T1000 (cell line): ENCODE measurements around the gene MYBPC3.

Source experiments
- DNase-seq: peaks from one replicate; lab custom pipeline; 2025; ENCODE audit warnings: mixed read lengths; lab: John Stamatoyannopoulos, UW

Gene MYBPC3

GRCh38 chr11:47352556-47352955 is at the start of gene MYBPC3:
MYBPC3 (minus strand) TSS chr11:47352702; CDS start chr11:47352647, 55 bp downstream.
- DNase-seq, result no peak

DNA sequence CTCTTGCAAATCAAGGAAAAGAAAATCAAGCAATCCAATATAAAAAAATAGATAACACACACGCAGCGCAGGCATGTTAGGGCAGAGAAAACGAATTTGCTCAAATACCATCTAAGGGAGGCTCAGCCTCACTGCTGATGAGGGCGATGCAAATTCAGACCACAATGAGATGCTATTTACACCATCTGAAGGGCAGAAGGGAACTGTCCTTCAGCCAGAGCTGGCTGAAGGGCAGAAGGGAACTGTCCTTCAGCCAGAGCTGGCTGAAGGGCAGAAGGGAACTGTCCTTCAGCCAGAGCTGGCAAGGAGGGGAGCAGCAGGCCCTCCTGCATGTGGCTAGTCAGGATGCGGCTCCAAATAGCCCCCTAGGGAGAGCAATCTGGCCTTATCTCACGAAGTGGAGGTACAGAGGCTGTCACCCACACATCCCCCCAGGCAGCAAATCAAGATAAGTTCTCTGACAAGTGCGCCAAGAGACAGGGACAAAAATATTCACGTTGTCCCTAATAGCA is 48.3 kb upstream of the MYBPC3 start:
- DNase-seq, result no peak

DNA sequence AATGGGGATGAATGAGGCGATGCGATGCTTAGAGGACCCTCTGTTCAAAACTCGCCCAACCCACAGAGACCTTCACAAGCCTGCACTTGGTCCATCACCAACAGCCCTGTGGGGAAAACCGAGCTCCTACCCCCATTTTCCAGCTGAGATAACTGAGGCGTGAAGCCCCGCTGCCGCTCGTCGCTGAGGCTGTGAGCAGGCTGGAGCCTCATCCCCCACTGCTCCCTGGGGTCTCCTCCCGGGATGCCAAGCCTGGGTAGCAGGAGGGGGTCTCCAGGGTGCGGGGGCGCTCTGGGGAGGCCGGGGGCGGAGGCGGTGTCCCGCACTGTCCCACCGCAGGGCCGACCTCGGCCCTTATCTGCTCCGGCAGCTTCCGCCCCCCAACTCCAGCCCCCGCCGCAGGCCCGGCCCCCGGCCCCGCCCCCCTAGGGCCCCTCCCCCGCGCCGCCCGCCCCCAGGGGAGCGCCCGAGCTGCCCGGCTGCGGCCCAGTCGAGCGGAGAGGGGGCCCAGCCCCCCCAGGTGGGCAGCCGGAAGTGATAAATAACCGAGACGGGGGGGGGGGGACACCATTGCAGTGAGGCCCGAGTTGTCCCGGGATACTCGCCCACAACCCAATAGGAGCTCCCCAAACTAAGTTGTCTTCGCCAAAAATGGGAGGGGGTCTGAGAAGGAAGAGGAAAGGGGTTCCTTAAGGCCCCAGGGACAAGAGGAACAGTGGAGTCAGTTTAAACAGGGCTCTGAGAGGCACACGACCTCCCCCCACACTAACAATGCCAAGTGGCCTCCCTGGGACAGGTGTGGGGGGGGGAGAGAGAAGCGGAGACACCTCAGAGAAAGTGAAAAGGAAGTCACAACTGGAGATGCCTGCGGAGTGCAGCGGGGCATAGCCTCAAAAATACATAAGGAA is 47.6 kb upstream of the MYBPC3 start:
- no peak for DNase-seq

DNA sequence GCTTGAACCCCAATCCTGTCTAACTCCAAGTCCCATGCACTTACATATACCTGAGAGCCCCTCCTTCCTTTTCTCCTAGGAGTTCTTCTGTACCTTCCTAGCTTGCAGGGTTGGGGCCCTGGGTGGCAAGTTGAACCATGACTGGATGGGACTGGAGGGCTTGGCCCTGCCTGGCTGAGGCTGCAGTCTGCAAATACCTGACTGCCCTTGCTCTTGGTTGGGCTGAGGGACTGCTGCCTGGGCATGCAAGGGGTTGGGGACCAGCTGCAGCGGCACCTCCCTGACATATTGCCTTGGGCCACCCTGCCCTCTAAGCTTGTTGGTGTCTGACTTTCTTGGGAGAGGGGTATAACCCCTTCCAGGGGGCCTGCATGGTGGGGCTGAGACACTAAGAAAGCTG is 46.0 kb upstream of the MYBPC3 start:
- DNase-seq, result no peak

- no peak for DNase-seq
Observed at GRCh38 chr11:47398011-47398410, 45.5 kb upstream of the MYBPC3 start.

GRCh38 chr11:47396049-47396320 is 43.5 kb upstream of the MYBPC3 start:
- DNase-seq, result no peak

GRCh38 chr11:47395223-47396048 is 42.9 kb upstream of the MYBPC3 start:
- DNase-seq, result no peak

DNA sequence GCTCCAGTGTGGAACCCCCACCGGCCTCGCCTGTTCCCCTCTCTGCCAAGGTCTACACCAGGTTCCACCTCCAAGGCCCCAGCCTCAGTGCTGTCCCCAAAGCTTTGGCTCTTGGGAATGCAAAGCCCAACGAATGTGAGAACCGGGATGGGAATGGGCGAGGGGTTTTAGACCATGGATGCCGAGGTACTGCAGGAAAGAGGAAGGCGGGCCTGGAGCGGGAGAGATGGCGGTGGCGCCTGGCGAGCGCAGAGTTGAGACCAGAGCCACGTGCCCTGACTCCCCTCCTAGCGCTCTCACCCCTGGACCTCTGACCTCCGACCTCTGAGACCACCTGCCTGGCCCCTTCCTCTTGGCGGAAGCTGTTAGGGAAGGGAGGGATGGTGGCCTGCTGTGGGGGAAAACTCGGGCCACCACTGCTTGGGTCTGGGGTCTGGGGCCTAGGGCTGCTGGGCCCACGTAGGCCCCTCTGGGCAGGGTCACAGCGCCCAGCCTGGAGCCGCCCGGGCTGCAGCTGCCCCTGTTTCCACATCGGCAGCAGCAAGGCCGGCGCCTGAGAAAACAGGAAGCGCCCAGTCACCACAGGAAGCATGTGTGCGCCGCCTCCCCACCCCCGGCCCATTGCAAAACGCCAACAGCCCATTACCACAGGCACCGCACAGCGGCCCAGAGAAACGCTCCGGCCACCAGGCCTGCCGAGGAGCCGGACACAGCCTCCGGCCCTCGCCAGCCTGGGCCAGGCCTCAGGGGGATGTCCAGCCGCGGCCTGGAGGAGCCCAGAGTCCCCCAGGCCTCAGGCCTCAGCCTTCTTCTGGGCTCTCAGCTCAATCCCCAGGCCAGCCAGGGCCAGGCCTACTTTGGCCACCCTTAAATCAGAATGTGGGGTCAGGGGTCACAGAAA is 42.1 kb upstream of the MYBPC3 start:
- no peak for DNase-seq

- DNase-seq, result no peak
Observed at GRCh38 chr11:47394050-47394321, 41.5 kb upstream of the MYBPC3 start.

GRCh38 chr11:47393163-47394049 is 40.9 kb upstream of the MYBPC3 start:
- no peak for DNase-seq

DNA sequence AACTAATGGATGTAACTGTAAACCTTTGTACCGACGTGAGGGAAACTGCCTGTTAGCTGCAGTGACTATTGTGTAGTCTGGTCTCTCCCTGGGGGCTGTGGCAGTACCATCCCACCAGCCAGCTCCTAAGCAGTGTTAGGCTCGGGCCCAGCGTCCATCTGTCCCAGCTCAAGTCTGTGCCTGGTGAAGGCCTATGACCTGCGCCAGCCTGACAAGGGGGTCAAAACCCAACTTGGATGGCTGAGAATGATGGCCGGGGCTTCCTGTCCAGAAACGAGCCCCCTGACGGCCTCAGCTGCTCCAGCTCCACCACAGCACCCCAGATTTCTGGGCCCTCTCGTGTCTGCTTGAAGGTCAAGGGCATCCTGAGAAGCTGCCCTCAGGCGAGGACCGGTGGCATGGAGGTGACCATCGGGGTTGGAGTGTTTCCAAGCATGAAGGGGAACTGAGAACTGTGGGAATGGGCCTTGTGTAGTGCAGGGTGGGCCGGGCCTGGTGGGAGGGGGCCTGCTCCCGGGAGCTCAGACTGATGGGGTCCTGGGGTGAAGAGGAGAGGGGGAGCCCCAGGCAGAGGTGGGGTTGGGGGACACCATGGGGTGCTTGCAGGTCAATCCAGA is 40.2 kb upstream of the MYBPC3 start:
- no peak for DNase-seq

GRCh38 chr11:47391711-47392432 is 39.4 kb upstream of the MYBPC3 start:
- no peak for DNase-seq

DNA sequence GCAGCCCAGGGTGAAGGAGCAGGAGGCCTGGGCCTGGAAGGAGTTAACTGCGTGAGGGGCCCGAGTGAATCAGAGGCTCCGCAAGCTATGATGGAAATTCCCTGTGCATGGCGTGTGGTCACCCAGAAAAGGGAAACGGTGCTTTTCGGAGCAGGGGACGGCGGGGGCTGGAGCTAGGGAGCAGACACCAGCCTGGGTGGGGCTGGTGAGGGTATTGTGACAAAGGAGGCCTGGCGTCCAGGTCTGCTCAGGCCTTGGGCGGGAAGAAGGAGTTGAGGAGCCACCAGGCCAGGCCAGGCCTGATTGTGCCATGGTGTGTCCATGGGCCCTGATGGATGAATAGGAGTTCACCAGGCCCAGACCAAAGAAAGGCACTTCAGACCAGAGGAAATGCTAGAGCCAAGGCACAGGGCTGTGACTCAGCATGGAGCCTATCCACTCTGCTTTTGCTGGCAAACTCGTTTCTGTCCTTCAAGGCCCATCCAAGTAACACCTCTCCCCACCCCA is 38.6 kb upstream of the MYBPC3 start:
- DNase-seq, result no peak

DNA sequence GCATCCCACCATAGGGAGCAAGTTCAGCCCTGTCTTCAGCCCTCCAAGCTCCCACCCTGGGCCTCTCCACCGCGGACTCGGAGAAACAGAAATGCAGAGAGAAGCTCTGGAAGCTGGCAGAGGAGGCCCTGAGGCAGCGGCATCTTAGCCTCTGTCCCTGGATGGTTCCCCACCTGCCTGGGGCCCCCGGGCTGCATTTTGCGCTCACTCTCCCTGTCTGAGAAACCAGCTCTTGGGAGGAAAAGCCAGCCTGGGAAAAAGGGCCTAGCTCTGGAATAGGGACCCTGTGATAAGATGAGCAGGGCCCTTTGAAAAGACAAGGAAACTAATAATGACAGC is 37.9 kb upstream of the MYBPC3 start:
- DNase-seq, result no peak

DNA sequence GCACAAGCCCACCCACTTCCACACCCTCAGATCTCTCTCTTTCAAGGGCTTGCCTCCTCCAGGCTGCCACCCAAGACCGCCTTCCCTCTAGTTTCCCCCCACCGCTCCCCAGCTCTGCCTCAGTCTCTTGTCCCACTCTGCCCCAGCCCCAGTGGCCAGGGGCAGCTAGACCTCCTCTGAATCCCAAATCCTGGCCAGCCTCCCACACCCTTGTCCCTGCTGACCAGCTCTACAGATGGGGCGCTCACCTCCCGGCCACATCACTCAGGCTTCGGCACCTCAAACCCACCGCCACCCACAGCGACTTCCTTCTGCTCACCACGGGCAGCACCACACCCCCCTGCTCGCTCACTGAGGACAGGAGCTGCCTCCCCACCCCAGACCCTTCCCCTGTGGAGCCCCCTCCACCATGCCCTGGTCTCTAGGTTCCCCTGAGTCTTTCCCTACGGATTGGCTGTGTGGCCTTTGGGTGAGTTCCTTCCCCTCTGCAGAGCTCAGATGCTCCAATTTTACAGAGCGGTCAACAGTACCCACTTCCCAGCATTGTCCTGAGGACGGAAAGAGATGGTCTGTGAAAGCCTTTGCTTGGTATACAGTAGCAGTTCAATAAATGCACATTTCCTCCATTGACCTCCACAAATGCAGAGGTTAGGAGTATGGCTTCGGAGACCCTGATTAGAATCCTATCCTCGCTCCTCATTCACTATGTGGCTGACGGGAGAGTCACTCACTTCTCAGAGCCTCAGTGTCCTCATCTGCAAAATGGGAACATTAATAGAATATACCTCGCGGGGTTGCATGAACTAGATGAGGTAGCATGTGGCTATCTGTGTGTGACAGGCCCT is 37.3 kb upstream of the MYBPC3 start:
- DNase-seq, result no peak

DNA sequence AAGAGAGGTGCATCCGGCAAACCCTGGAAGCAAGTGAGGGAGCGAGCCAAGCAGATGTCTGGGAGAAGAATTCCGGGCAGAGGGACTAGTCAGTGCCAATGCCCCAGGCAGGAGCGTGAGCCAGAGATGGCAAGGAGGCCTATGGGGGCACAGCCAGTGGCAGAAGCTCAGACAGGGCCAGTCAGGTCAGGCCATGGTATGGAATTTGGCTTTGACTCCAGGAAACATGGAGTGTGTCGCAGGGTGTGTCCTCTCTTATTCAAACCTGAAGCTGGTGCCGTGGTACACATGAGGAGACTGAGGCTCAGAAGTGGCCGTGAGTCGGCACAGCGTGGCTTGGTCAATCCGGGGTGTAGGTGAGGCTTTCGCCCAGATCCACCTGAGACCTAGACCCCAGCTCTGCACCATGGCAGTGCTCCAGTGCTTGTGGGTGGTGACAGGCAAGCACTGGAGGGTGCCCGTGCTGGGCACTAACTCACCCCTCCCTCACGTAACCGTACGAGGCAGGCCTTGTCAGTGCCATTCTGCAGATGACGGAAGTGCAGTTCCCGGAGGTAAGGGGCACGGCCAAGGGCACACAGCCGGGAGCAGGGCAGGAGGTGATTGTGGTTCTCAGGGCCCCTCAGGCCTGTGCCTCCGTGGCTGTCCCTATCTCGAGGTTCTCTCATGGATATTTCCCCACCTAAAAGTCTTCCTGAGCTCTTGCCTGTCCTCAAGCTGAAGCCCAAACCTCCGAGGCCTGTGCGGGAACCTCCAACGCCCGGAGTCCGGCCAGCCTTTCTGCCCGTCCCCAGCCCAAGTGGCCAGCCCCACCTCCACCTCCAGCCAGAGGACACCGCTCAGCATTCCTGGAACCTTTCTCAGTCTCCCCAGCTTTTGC is 36.4 kb upstream of the MYBPC3 start:
- no peak for DNase-seq

- DNase-seq, result no peak
Observed at GRCh38 chr11:47387944-47388696, 35.6 kb upstream of the MYBPC3 start.
